K562 (cell line): Measurements from ENCODE around the gene GRIN2A. TPM values are rescaled to one million over a fixed set of nuclear protein-coding genes. Genes with fewer than 3 reads are reported as not detected.

Experiments
- ATAC-seq: fragments of 200-7000 bp; cut with Tn5 transposase; 3 replicates; pipeline ENCODE4 v1.9.1; 2020; ENCODE audit warnings: moderate library complexity
- BruUV-seq: library from RNA; stranded (reverse); fragments of 400-500 nt; replicated peaks from 2 replicates; lab custom pipeline; 2021; lab: Mats Ljungman, UMichigan
- CTCF ChIA-PET: fragments of 300-600 bp; formaldehyde crosslinking; extraction: SDS; loops from one replicate; lab custom pipeline; 2021; ENCODE audit warnings: low intra/inter-chr PET ratio; lab: Yijun Ruan, JAX
- POLR2A ChIA-PET: fragments of 300-600, 350-650 bp; sonication (Branson Sonifier 250); formaldehyde crosslinking; extraction: SDS; loops from one replicate; lab custom pipeline; 2021; ENCODE audit warnings: antibody characterized with exemption, inconsistent platforms; lab: Yijun Ruan, JAX
- DNase-seq, 4 experiments: peaks; one replicate each; pipeline versions ENCODE4 v3.0.0 to v3.0.0-alpha.2; 2011 to 2018; ENCODE audit warnings: low spot score in 3 of 4, mixed read lengths in 3 of 4; ENCODE audit errors: extremely low read depth in 1 of 4
- FAIRE-seq: peaks from 2 replicates; lab custom pipeline; 2011; peaks lifted over from hg19 to GRCh38; lab: Jason Lieb, UNC
- H2AFZ ChIP-seq: 2 replicates; pipeline ENCODE4 v1.6.0; 2011; ENCODE audit warnings: low read depth, low read length, control low read depth, inconsistent platforms
- H3K27ac ChIP-seq: fragments of 200-600 bp; 3 replicates; pipeline ENCODE4 v1.8.0; 2011; ENCODE audit warnings: low read depth, mild to moderate bottlenecking, control low read depth, inconsistent platforms, low read length, moderate library complexity, mixed read lengths; ENCODE audit errors: extremely low read depth
- H3K27me3 ChIP-seq, 2 experiments: fragments of 300-600 bp in 1 of 2; 2 replicates in 1 of 2; 3 replicates in 1 of 2; pipeline versions ENCODE4 v1.6.0 to v1.8.0; 2011; ENCODE audit warnings: inconsistent platforms in 2 of 2, low read length in 2 of 2, mild to moderate bottlenecking in 1 of 2, mixed read lengths in 1 of 2, moderate library complexity in 1 of 2; ENCODE audit not compliant: control insufficient read depth in 2 of 2, insufficient read depth in 2 of 2
- H3K36me3 ChIP-seq: fragments of 300-600 bp; 3 replicates; pipeline ENCODE4 v1.8.0; 2011; ENCODE audit warnings: mild to moderate bottlenecking, low read length, inconsistent platforms; ENCODE audit not compliant: control insufficient read depth, insufficient read depth
- H3K4me1 ChIP-seq, 2 experiments: fragments of 200-600 bp in 1 of 2; replicated peaks in 1 of 2; 2 replicates in 1 of 2; 3 replicates in 1 of 2; pipeline versions ENCODE4 v1.5.1 to v1.8.0; 2011; ENCODE audit warnings: inconsistent platforms in 2 of 2, low read length in 2 of 2, mild to moderate bottlenecking in 1 of 2, mixed read lengths in 1 of 2, moderate library complexity in 1 of 2; ENCODE audit not compliant: control insufficient read depth in 2 of 2, insufficient read depth in 2 of 2
- H3K4me2 ChIP-seq: 2 replicates; pipeline ENCODE4 v1.6.1; 2011; ENCODE audit warnings: low read length, control low read depth, inconsistent platforms, mixed read lengths; ENCODE audit not compliant: insufficient read depth
- H3K4me3 ChIP-seq: fragments of 200-600 bp; sonication (generic), shearing (Covaris generic); 2 replicates; pipeline ENCODE4 v1.5.1; 2016; ENCODE audit warnings: control low read depth, inconsistent platforms
- H3K79me2 ChIP-seq: fragments of 200-600 bp; 3 replicates; pipeline ENCODE4 v1.8.0; 2011; ENCODE audit warnings: low read length, inconsistent platforms; ENCODE audit not compliant: control insufficient read depth, insufficient read depth
- H3K9ac ChIP-seq, 2 experiments: 2 replicates each; pipeline versions ENCODE4 v1.6.0 to v1.6.1; 2011; ENCODE audit warnings: low read depth in 2 of 2, low read length in 2 of 2, control low read depth in 1 of 2, inconsistent platforms in 1 of 2, mild to moderate bottlenecking in 1 of 2, mixed read lengths in 1 of 2; ENCODE audit not compliant: insufficient read depth in 1 of 2
- H3K9me1 ChIP-seq: one replicate; pipeline ENCODE4 v1.6.0; 2011; ENCODE audit warnings: inconsistent platforms, mild to moderate bottlenecking, low read length, moderate library complexity; ENCODE audit not compliant: control insufficient read depth, insufficient read depth
- H3K9me3 ChIP-seq: replicated peaks from 2 replicates; pipeline ENCODE4 v1.5.1; 2011; ENCODE audit warnings: low read depth, low read length, inconsistent platforms; ENCODE audit not compliant: control insufficient read depth, insufficient read depth
- H4K20me1 ChIP-seq: replicated peaks from 2 replicates; pipeline ENCODE4 v1.6.1; 2011; ENCODE audit warnings: low read length, inconsistent platforms, mixed read lengths; ENCODE audit not compliant: control insufficient read depth, insufficient read depth
- CBX8 ChIP-seq: fragments of 200-600 bp; sonication (generic); IDR thresholded peaks from 2 replicates; pipeline ENCODE4 v1.6.1; 2012; ENCODE audit warnings: borderline replicate concordance, mixed run types, low read depth, mild to moderate bottlenecking, moderate library complexity, mixed read lengths, low read length, control low read depth, inconsistent platforms; ENCODE audit not compliant: poor library complexity, severe bottlenecking; ENCODE audit errors: extremely low read depth
- GABPA ChIP-seq: fragments of 200-800 bp; sonication (Bioruptor generic); conservative IDR thresholded peaks from 2 replicates; pipeline ENCODE4 v1.6.1; 2016; ENCODE audit warnings: low read depth, missing genetic modification characterization, missing compliant biosample characterization
- KHSRP ChIP-seq: fragments of 450-650 bp; IDR thresholded peaks from 2 replicates; pipeline ENCODE4 v1.6.1; 2017
- NR1H2 ChIP-seq: sonication (generic); formaldehyde crosslinking; IDR thresholded peaks from 2 replicates; pipeline ENCODE4 v1.4.0; 2020; ENCODE audit warnings: mild to moderate bottlenecking, missing genetic modification reagents
- NRF1 ChIP-seq, 2 experiments: fragments of 450-650 bp; IDR thresholded peaks in 1 of 2; conservative IDR thresholded peaks in 1 of 2; 2 replicates each; pipeline ENCODE4 v1.6.1; 2014; ENCODE audit warnings: mild to moderate bottlenecking in 2 of 2
- PRMT5 ChIP-seq: sonication (generic); formaldehyde crosslinking; IDR thresholded peaks from 2 replicates; pipeline ENCODE4 v1.5.0; 2020; ENCODE audit warnings: missing genetic modification reagents
- RBM25 ChIP-seq: fragments of 200-400 bp; formaldehyde crosslinking; IDR thresholded peaks from 2 replicates; pipeline ENCODE4 v1.6.1; 2018; ENCODE audit warnings: low read length, low read depth, moderate library complexity; ENCODE audit not compliant: severe bottlenecking
- TAF1 ChIP-seq: IDR thresholded peaks from 2 replicates; pipeline ENCODE4 v1.6.1; 2011; ENCODE audit warnings: mild to moderate bottlenecking, low read length, moderate library complexity; ENCODE audit not compliant: insufficient read depth, control insufficient read depth, severe bottlenecking; ENCODE audit errors: extremely low read depth
- ZBTB40 ChIP-seq, 2 experiments: fragments of 450-650 bp in 1 of 2; sonication (generic) in 1 of 2; formaldehyde crosslinking in 1 of 2; IDR thresholded peaks; 2 replicates each; pipeline versions ENCODE4 v1.7.1 to v1.9.0; 2016 to 2022; ENCODE audit warnings: inconsistent platforms in 1 of 2, mild to moderate bottlenecking in 1 of 2, missing genetic modification reagents in 1 of 2
- ZNF121 ChIP-seq: sonication (generic); formaldehyde crosslinking; conservative IDR thresholded peaks from 2 replicates; pipeline ENCODE4 v1.8.0; 2022; ENCODE audit warnings: missing genetic modification reagents
- ZNF24 ChIP-seq: fragments of 450-650 bp; IDR thresholded peaks from 2 replicates; pipeline ENCODE4 v1.6.1; 2016
- ZNF584 ChIP-seq: fragments of 200-800 bp; sonication (Bioruptor generic); IDR thresholded peaks from 2 replicates; pipeline ENCODE4 v1.6.1; 2016; ENCODE audit warnings: low read depth, mild to moderate bottlenecking, missing genetic modification characterization, missing compliant biosample characterization
- ZNF77 ChIP-seq: fragments of 250-450 bp; sonication (Bioruptor Pico); IDR thresholded peaks from 2 replicates; pipeline ENCODE4 v1.5.0; 2020
- WGBS: fragments of 100-300 bp; shearing (Covaris generic); methylation state at CpG from one replicate; pipeline ENCODE4 v1.1.6; 2016; ENCODE audit warnings: low coverage, mixed read lengths; ENCODE audit not compliant: insufficient coverage; ENCODE audit errors: missing lambda C conversion rate; 5-methylcytosine and 5-hydroxymethylcytosine counted together
- in situ Hi-C: fragments of 300-500 bp; cut with MboI; formaldehyde crosslinking; loops from 4 replicates; pipeline ENCODE4 v1.15.0; 2018; ENCODE audit warnings: inconsistent platforms, mixed read lengths
- intact Hi-C: fragments of 100-400 bp; cut with micrococcal nuclease; formaldehyde crosslinking; loops from 2 replicates; pipeline ENCODE4 v1.14.2; 2022
- polyA plus RNA-seq, 8 experiments: library from polyadenylated mRNA; depleted of rRNA in 4 of 8; stranded (reverse) in 5 of 8; unstranded in 3 of 8; fragments of >200 nt; fragmentation: Nextera tagmentation in 2 of 8; fragmentation: Illumina TruSeq in 1 of 8; extraction: Ambion mirVana in 2 of 8; extraction: Trizol in 1 of 8; gene quantifications; 2 replicates each; pipeline versions ENCODE4 v1.2.1 to v1.2.3, GENCODE V29; 2011 to 2014; ENCODE audit warnings: inconsistent platforms in 1 of 8, missing spikeins in 1 of 8
- total RNA-seq, 7 experiments: library from RNA; depleted of rRNA in 6 of 7; stranded (reverse); fragments of >200 nt in 6 of 7; fragmentation: Illumina TruSeq in 2 of 7; extraction: Trizol in 2 of 7; gene quantifications; 2 replicates each; pipeline versions ENCODE4 v1.2.1 to v1.2.3, GENCODE V29; 2011 to 2021; ENCODE audit warnings: low replicate concordance in 1 of 7
- TF ChIP-seq, protein P1 (sequence below): sonication (generic); formaldehyde crosslinking; IDR thresholded peaks from 2 replicates; pipeline ENCODE4 v1.9.0; 2022; ENCODE audit warnings: mild to moderate bottlenecking, missing genetic modification reagents

GRIN2A gene
- total and polyA plus RNA-seq, 9 of the 15 experiments (the other 6 are each of a cell fraction or from before 2014, with no cell fraction given): not detected

- intact Hi-C loops (no loop called here), in situ Hi-C loops (no loop called here)
- ChIA-PET CTCF (no interaction called here), POLR2A (interaction anchor here (0.6 kb wide), 1 partner anchor 74 kb away, joined by 3 read pairs; no protein-coding TSS in a partner anchor)
- DNase-seq (no peak), FAIRE-seq (no peak), ATAC-seq (no peak)
- Histone ChIP-seq H3K4me2 (no peak overlapping the region), H3K79me2 (no peaks in the 10 kb centered on the region), H3K4me3 (no peak overlapping the region), H3K4me1 (no peaks in the 10 kb centered on the region), H3K27ac (no peak overlapping the region), H3K9me1 (no peaks in the 10 kb centered on the region), H3K27me3 (no peaks in the 10 kb centered on the region), H4K20me1 (no peaks in the 10 kb centered on the region), H3K9me3 (no peaks in the 10 kb centered on the region), H2AFZ (no peak overlapping the region), H3K36me3 (no peaks in the 10 kb centered on the region), H3K9ac (no peak overlapping the region)
- 0% methylated on average over 2 of the region's 2 CpGs for WGBS
- no TSS peak for BruUV-seq
- TF ChIP-seq RBM25: no peak
- no peak for TF ChIP-seq KHSRP
- no peak for TF ChIP-seq ZNF121 (CRISPR knock-in tag)
- TF ChIP-seq, protein P1, sequence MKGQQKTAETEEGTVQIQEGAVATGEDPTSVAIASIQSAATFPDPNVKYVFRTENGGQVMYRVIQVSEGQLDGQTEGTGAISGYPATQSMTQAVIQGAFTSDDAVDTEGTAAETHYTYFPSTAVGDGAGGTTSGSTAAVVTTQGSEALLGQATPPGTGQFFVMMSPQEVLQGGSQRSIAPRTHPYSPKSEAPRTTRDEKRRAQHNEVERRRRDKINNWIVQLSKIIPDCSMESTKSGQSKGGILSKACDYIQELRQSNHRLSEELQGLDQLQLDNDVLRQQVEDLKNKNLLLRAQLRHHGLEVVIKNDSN (CRISPR knock-in tag): no peak
- TF ChIP-seq CBX8: no peak
- TF ChIP-seq ZBTB40 (IDR thresholded peaks at IDR 0.05): no peak
- TF ChIP-seq ZBTB40 (CRISPR knock-in tag; IDR thresholded peaks at IDR 0.05): no peak
- no peak for TF ChIP-seq ZNF77 (CRISPR knock-in tag)
- no peak for TF ChIP-seq ZNF24
- TF ChIP-seq GABPA (tag): no peak
- TF ChIP-seq NR1H2 (CRISPR knock-in tag): no peak
- TF ChIP-seq NRF1 (conservative IDR thresholded peaks at IDR 0.05 in 1 of 2, IDR thresholded peaks at IDR 0.05 in 1 of 2): no peak
- no peak for TF ChIP-seq ZNF584
- TF ChIP-seq TAF1: no peak
- no peak for TF ChIP-seq PRMT5 (CRISPR knock-in tag)
These were observed 344.7 kb downstream of the GRIN2A start for GRCh38 chr16:9837481-9837880.
